ENCODE data around the gene RARB. TPM values are rescaled to one million over a fixed set of nuclear protein-coding genes. Genes with fewer than 3 reads are reported as not detected.
A peak's percentile ranks its signal among the peaks of the same experiment; 100 is the strongest.

RARB gene
- total and polyA plus RNA-seq, 9 of the 15 experiments (the other 6 are each of a cell fraction or from before 2014, with no cell fraction given) = 0.15 to 1.3 (median 0.27) TPM

- peaks cover 0 to 5% of the 10 kb centered on the region in 2 experiments; a peak in 1 of 5 replicates for H3K4me1 ChIP-seq (replicated peaks in 1 of 2; ENCODE audit: control insufficient read depth in 2 of 2, insufficient read depth in 2 of 2, low read length in 2 of 2)
- intact Hi-C loops (cut with micrococcal nuclease) (no loop called here), in situ Hi-C loops (cut with MboI) (no loop called here)
- no TSS peak for BruUV-seq (replicated peaks)
- DNase-seq (ENCODE audit: extremely low read depth in 1 of 4, low spot score in 3 of 4) (peak in 1 of 4 experiments; percentile 18), FAIRE-seq (peak; percentile 46), ATAC-seq (peak; percentile 71)
- peaks cover 51 to 75% of the 10 kb centered on the region in 2 experiments for H3K27me3 ChIP-seq (ENCODE audit: control insufficient read depth in 2 of 2, insufficient read depth in 2 of 2, low read length in 2 of 2)
- ChIA-PET CTCF (ENCODE audit: low intra/inter-chr PET ratio) (no interaction called here), POLR2A (no interaction called here)
- WGBS (ENCODE audit: insufficient coverage, low coverage, missing lambda C conversion rate) = 4% methylated on average over 12 of the region's 12 CpGs
- H3K9me1 ChIP-seq (ENCODE audit: control insufficient read depth, insufficient read depth, low read length) = no peaks in the 10 kb centered on the region
- no peak overlapping the region for H3K4me2 ChIP-seq (ENCODE audit: insufficient read depth, low read length)
- no peak overlapping the region for H3K9ac ChIP-seq (ENCODE audit: insufficient read depth in 1 of 2, low read depth in 2 of 2, low read length in 2 of 2)
- no peaks in the 10 kb centered on the region for H3K36me3 ChIP-seq (ENCODE audit: control insufficient read depth, insufficient read depth, low read length)
- H4K20me1 ChIP-seq (replicated peaks; ENCODE audit: control insufficient read depth, insufficient read depth, low read length) = 0 out of 2 replicates have a peak, but pooled peaks cover 6% of the 10 kb centered on the region
- no peak overlapping the region for H2AFZ ChIP-seq (ENCODE audit: low read depth, low read length)
- H3K79me2 ChIP-seq (ENCODE audit: control insufficient read depth, insufficient read depth, low read length) = no peaks in the 10 kb centered on the region
- H3K4me3 ChIP-seq = no peak overlapping the region
- no peaks in the 10 kb centered on the region for H3K9me3 ChIP-seq (replicated peaks; ENCODE audit: control insufficient read depth, insufficient read depth, low read depth, low read length)
- H3K27ac ChIP-seq (ENCODE audit: extremely low read depth, low read depth, low read length) = no peak overlapping the region
- TF ChIP-seq CXXC5 (CRISPR knock-in tag; IDR thresholded peaks at IDR 0.05) = no peak
- TF ChIP-seq HEY1 (CRISPR knock-in tag; IDR thresholded peaks at IDR 0.05; ENCODE audit: borderline replicate concordance) = no peak
- TF ChIP-seq XRCC3 (IDR thresholded peaks at IDR 0.05) = no peak
- TF ChIP-seq POLR2H (tag; IDR thresholded peaks at IDR 0.05; ENCODE audit: low read depth) = no peak
- no peak for TF ChIP-seq MLLT1 (IDR thresholded peaks at IDR 0.05)
- TF ChIP-seq RBM34 (IDR thresholded peaks at IDR 0.05; ENCODE audit: borderline replicate concordance, insufficient read depth, low read length) = no peak
- no peak for TF ChIP-seq CHD2 (IDR thresholded peaks at IDR 0.05; ENCODE audit: low read depth, low read length)
- TF ChIP-seq RERE (CRISPR knock-in tag; IDR thresholded peaks at IDR 0.05; ENCODE audit: borderline replicate concordance) = no peak
- no peak for TF ChIP-seq MTF1 (CRISPR knock-in tag; IDR thresholded peaks at IDR 0.05; ENCODE audit: borderline replicate concordance)
- TF ChIP-seq RAD21 (CRISPR knock-in tag; conservative IDR thresholded peaks at IDR 0.05 in 1 of 2, IDR thresholded peaks at IDR 0.05 in 1 of 2) = 0 out of 4 replicates have a peak, but pooled peaks of 1 of the 2 experiments have one; percentile 5
- no peak for TF ChIP-seq OTX1 (CRISPR knock-in tag; IDR thresholded peaks at IDR 0.05)
- no peak for TF ChIP-seq KLF10 (CRISPR knock-in tag; IDR thresholded peaks at IDR 0.05)
- TF ChIP-seq ZNF232 (CRISPR knock-in tag; IDR thresholded peaks at IDR 0.05) = no peak
- no peak for TF ChIP-seq TEAD1 (CRISPR knock-in tag; IDR thresholded peaks at IDR 0.05)
- TF ChIP-seq SMAD3 (CRISPR knock-in tag; conservative IDR thresholded peaks at IDR 0.05) = no peak
- TF ChIP-seq NRF1 (conservative IDR thresholded peaks at IDR 0.05 in 1 of 2, IDR thresholded peaks at IDR 0.05 in 1 of 2) = peak; percentile 78 to 82
- TF ChIP-seq CREM (IDR thresholded peaks at IDR 0.05; ENCODE audit: low read depth) = no peak
Observed at GRCh38 chr3:25575001-25575400, 146.9 kb downstream of the RARB start.

Data from K562 (cell line).